LNCAP (cell line): ENCODE data around the gene TADA3.

Source experiments
- CTCF ChIP-seq: fragments of 450-650 bp; IDR thresholded peaks from 2 replicates; pipeline ENCODE4 v1.5.1; 2017; ENCODE audit warnings: mild to moderate bottlenecking

TADA3 gene

GRCh38 chr3:9786825-9787669 is 5.2 kb downstream of the TADA3 start:
- TF ChIP-seq CTCF: no peak; the same call in 1 of the 2 replicates

GRCh38 chr3:9786209-9786739 is 6.0 kb downstream of the TADA3 start:
- no peak for TF ChIP-seq CTCF

- TF ChIP-seq CTCF: no peak
Observed at GRCh38 chr3:9785602-9786001, 6.7 kb downstream of the TADA3 start.

GRCh38 chr3:9784965-9785364 is 7.3 kb downstream of the TADA3 start:
- TF ChIP-seq CTCF: no peak

- TF ChIP-seq CTCF: no peak
Observed at GRCh38 chr3:9783954-9784353, 8.3 kb downstream of the TADA3 start.

GRCh38 chr3:9782770-9783169 is 9.5 kb downstream of the TADA3 start:
- TF ChIP-seq CTCF: peak; percentile 44

- no peak for TF ChIP-seq CTCF
Observed at GRCh38 chr3:9781978-9782603, 10.2 kb downstream of the TADA3 start.
